ENCODE results near the gene CPE.

DNA sequence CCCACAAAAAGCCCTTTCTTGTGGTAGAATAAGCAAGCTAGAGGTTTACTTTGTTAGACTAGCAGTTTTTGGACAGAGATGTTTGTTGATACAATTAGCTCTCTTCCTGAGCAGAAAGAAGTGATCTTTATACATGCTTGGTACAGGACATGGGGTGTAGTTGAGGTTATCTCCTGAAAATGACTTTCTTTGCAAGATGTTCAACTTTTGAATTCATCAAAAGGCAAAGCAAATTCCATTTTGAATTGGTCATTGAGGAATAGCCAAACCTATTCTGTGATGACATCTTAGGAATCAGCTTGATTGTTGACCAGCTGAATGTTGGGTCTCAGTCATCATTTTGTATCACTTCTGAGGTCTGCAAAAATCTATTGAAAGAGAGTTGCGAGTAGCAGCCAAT, 3.8 kb downstream of the CPE start:
- TF ChIP-seq, protein P1, sequence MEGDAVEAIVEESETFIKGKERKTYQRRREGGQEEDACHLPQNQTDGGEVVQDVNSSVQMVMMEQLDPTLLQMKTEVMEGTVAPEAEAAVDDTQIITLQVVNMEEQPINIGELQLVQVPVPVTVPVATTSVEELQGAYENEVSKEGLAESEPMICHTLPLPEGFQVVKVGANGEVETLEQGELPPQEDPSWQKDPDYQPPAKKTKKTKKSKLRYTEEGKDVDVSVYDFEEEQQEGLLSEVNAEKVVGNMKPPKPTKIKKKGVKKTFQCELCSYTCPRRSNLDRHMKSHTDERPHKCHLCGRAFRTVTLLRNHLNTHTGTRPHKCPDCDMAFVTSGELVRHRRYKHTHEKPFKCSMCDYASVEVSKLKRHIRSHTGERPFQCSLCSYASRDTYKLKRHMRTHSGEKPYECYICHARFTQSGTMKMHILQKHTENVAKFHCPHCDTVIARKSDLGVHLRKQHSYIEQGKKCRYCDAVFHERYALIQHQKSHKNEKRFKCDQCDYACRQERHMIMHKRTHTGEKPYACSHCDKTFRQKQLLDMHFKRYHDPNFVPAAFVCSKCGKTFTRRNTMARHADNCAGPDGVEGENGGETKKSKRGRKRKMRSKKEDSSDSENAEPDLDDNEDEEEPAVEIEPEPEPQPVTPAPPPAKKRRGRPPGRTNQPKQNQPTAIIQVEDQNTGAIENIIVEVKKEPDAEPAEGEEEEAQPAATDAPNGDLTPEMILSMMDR (IDR thresholded peaks at IDR 0.05 in 2 of 3, conservative IDR thresholded peaks at IDR 0.05 in 1 of 3; ENCODE audit: borderline replicate concordance in 1 of 3, insufficient read depth in 1 of 3, low read depth in 2 of 3, low read length in 2 of 3) = no peak
- TF ChIP-seq EZH2phosphoT487 (IDR thresholded peaks at IDR 0.05; ENCODE audit: borderline replicate concordance) (no peak), POLR2A (IDR thresholded peaks at IDR 0.05; ENCODE audit: borderline replicate concordance, extremely low read depth, insufficient read depth, insufficient read length) (no peak), EZH2 (IDR thresholded peaks at IDR 0.05) (no peak), FOSL1 (IDR thresholded peaks at IDR 0.05; ENCODE audit: low read depth) (no peak)
- TF ChIP-seq, protein P2, sequence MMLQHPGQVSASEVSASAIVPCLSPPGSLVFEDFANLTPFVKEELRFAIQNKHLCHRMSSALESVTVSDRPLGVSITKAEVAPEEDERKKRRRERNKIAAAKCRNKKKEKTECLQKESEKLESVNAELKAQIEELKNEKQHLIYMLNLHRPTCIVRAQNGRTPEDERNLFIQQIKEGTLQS (IDR thresholded peaks at IDR 0.05) = no peak

All from HCT116 (cell line).